GM18519 (cell line): Measurements from ENCODE around the gene SLC26A11.

Experiments
- ATAC-seq: cut with Tn5 transposase; IDR thresholded peaks from one replicate; pipeline ENCODE4 v1.9.1; 2021; ENCODE audit warnings: mild to moderate bottlenecking, moderate library complexity; ENCODE audit not compliant: unreplicated experiment, low FRiP score

SLC26A11 gene

GRCh38 chr17:80220054-80220735 lies at the start of gene SLC26A11, which contains the start of gene SGSH:
TSS of gene SLC26A11 (plus strand) at chr17:80220427. CDS start at chr17:80221561, 1,134 bp downstream.
TSS of gene SGSH (minus strand) at chr17:80220333. CDS start at chr17:80220313, 20 bp downstream.
- ATAC-seq: no peak

- no peak for ATAC-seq
These were observed 48.5 kb upstream of the SLC26A11 start for GRCh38 chr17:80171681-80172080.

GRCh38 chr17:80173126-80173525 lies 47.1 kb upstream of the SLC26A11 start:
- ATAC-seq: no peak

- no peak for ATAC-seq
These were observed 46.3 kb upstream of the SLC26A11 start for GRCh38 chr17:80173916-80174315.

GRCh38 chr17:80176757-80177156 lies 43.5 kb upstream of the SLC26A11 start:
- no peak for ATAC-seq

GRCh38 chr17:80177986-80178595 lies 42.1 kb upstream of the SLC26A11 start:
- no peak for ATAC-seq

GRCh38 chr17:80180192-80180591 lies 40.0 kb upstream of the SLC26A11 start:
- ATAC-seq: no peak

- ATAC-seq: no peak
These were observed 38.8 kb upstream of the SLC26A11 start for GRCh38 chr17:80181431-80181830.

- ATAC-seq: no peak
These were observed 37.9 kb upstream of the SLC26A11 start for GRCh38 chr17:80182118-80182844.

GRCh38 chr17:80182845-80183223 lies 37.4 kb upstream of the SLC26A11 start:
- no peak for ATAC-seq

GRCh38 chr17:80183581-80184422 lies 36.4 kb upstream of the SLC26A11 start:
- no peak for ATAC-seq

- ATAC-seq: no peak
These were observed 35.9 kb upstream of the SLC26A11 start for GRCh38 chr17:80184423-80184714.

- ATAC-seq: no peak
These were observed 34.3 kb upstream of the SLC26A11 start for GRCh38 chr17:80185968-80186367.

- ATAC-seq: no peak
These were observed 33.1 kb upstream of the SLC26A11 start for GRCh38 chr17:80187090-80187489.

GRCh38 chr17:80187515-80187941 lies 32.7 kb upstream of the SLC26A11 start:
- ATAC-seq: no peak

GRCh38 chr17:80189611-80190010 lies 30.6 kb upstream of the SLC26A11 start:
- no peak for ATAC-seq

- no peak for ATAC-seq
These were observed 29.5 kb upstream of the SLC26A11 start for GRCh38 chr17:80190716-80191115.

- ATAC-seq: no peak
These were observed 29.0 kb upstream of the SLC26A11 start for GRCh38 chr17:80191192-80191591.

GRCh38 chr17:80191865-80192661 lies 28.2 kb upstream of the SLC26A11 start:
- no peak for ATAC-seq

- ATAC-seq: no peak
These were observed 25.1 kb upstream of the SLC26A11 start for GRCh38 chr17:80195141-80195540.
